K562 (cell line): ENCODE results near the gene EIF4G1. TPM values are rescaled to one million over a fixed set of nuclear protein-coding genes. Genes with fewer than 3 reads are reported as not detected.

Experiments used
- CEBPB ChIP-seq: fragments of 450-650 bp; IDR thresholded peaks from 2 replicates; pipeline ENCODE4 v1.6.1; 2016; ENCODE audit warnings: missing genetic modification characterization, missing compliant biosample characterization
- CHAMP1 ChIP-seq: fragments of 450-650 bp; IDR thresholded peaks from 2 replicates; pipeline ENCODE4 v1.6.1; 2016; ENCODE audit warnings: mild to moderate bottlenecking
- CHD1 ChIP-seq: fragments of 200-600 bp; sonication (generic); IDR thresholded peaks from one replicate; pipeline ENCODE4 v1.6.1; 2012; ENCODE audit warnings: mild to moderate bottlenecking, moderate library complexity, low read length, inconsistent platforms
- CTCF ChIP-seq, 3 experiments: IDR thresholded peaks in 2 of 3; conservative IDR thresholded peaks in 1 of 3; 2 replicates each; pipeline ENCODE4 v1.5.1; 2011 to 2012; ENCODE audit warnings: low read length in 3 of 3, mild to moderate bottlenecking in 3 of 3, control low read depth in 2 of 3, improper control_type of control experiment in 1 of 3, inconsistent platforms in 1 of 3, low read depth in 1 of 3, mixed read lengths in 1 of 3, moderate library complexity in 1 of 3; ENCODE audit not compliant: insufficient read depth in 2 of 3
- EP300 ChIP-seq: IDR thresholded peaks from 2 replicates; pipeline ENCODE4 v1.6.1; 2012; ENCODE audit warnings: low read length, improper control_type of control experiment
- NRF1 ChIP-seq, 2 experiments: fragments of 450-650 bp; IDR thresholded peaks in 1 of 2; conservative IDR thresholded peaks in 1 of 2; 2 replicates each; pipeline ENCODE4 v1.6.1; 2014; ENCODE audit warnings: mild to moderate bottlenecking in 2 of 2
- PCBP2 ChIP-seq: fragments of 200-400 bp; formaldehyde crosslinking; IDR thresholded peaks from 2 replicates; pipeline ENCODE4 v1.6.1; 2018; ENCODE audit warnings: low read length, low read depth, mild to moderate bottlenecking, moderate library complexity; ENCODE audit not compliant: poor library complexity, severe bottlenecking
- POLR2B ChIP-seq: fragments of 450-650 bp; IDR thresholded peaks from 2 replicates; pipeline ENCODE4 v1.6.1; 2018; ENCODE audit warnings: low read depth; ENCODE audit not compliant: partially characterized antibody
- SMARCE1 ChIP-seq: fragments of 450-650 bp; IDR thresholded peaks from 2 replicates; pipeline ENCODE4 v1.7.1; 2016; ENCODE audit warnings: mild to moderate bottlenecking
- TFE3 ChIP-seq: fragments of 450-650 bp; formaldehyde crosslinking; IDR thresholded peaks from 2 replicates; pipeline ENCODE4 v1.4.0; 2020; ENCODE audit warnings: mild to moderate bottlenecking, mixed read lengths
- THRB ChIP-seq: fragments of 450-650 bp; formaldehyde crosslinking; conservative IDR thresholded peaks from 2 replicates; pipeline ENCODE4 v1.4.0; 2022; ENCODE audit warnings: mild to moderate bottlenecking, missing genetic modification characterization
- VEZF1 ChIP-seq: fragments of 200-800 bp; sonication (Bioruptor generic); IDR thresholded peaks from 2 replicates; pipeline ENCODE4 v1.6.1; 2017; ENCODE audit warnings: missing genetic modification characterization, missing compliant biosample characterization
- XRCC4 ChIP-seq: IDR thresholded peaks from one replicate; pipeline ENCODE4 v1.6.1; 2011; ENCODE audit not compliant: insufficient read depth, insufficient read length; ENCODE audit errors: extremely low read depth
- ZBTB34 ChIP-seq: fragments of 250-450 bp; sonication (Bioruptor Pico); IDR thresholded peaks from 2 replicates; pipeline ENCODE4 v1.8.0; 2021; ENCODE audit warnings: mild to moderate bottlenecking, moderate library complexity
- ZC3H11A ChIP-seq: IDR thresholded peaks from 2 replicates; pipeline ENCODE4 v1.6.1; 2012; ENCODE audit warnings: low read depth, low read length, improper control_type of control experiment
- ZNF277 ChIP-seq: fragments of 250-450 bp; sonication (Bioruptor Pico); IDR thresholded peaks from 2 replicates; pipeline ENCODE4 v1.8.0; 2022; ENCODE audit warnings: inconsistent platforms, mild to moderate bottlenecking, moderate library complexity, borderline replicate concordance
- ZNF668 ChIP-seq: fragments of 250-450 bp; sonication (Bioruptor Pico); IDR thresholded peaks from 2 replicates; pipeline ENCODE4 v1.8.0; 2022; ENCODE audit warnings: mild to moderate bottlenecking, inconsistent platforms
- polyA plus RNA-seq, 8 experiments: library from polyadenylated mRNA; depleted of rRNA in 4 of 8; stranded (reverse) in 5 of 8; unstranded in 3 of 8; fragments of >200 nt; fragmentation: Nextera tagmentation in 2 of 8; fragmentation: Illumina TruSeq in 1 of 8; extraction: Ambion mirVana in 2 of 8; extraction: Trizol in 1 of 8; gene quantifications; 2 replicates each; pipeline versions ENCODE4 v1.2.1 to v1.2.3, GENCODE V29; 2011 to 2014; ENCODE audit warnings: inconsistent platforms in 1 of 8, missing spikeins in 1 of 8
- total RNA-seq, 7 experiments: library from RNA; depleted of rRNA in 6 of 7; stranded (reverse); fragments of >200 nt in 6 of 7; fragmentation: Illumina TruSeq in 2 of 7; extraction: Trizol in 2 of 7; gene quantifications; 2 replicates each; pipeline versions ENCODE4 v1.2.1 to v1.2.3, GENCODE V29; 2011 to 2021; ENCODE audit warnings: low replicate concordance in 1 of 7

EIF4G1 gene
- total and polyA plus RNA-seq, 9 of the 15 experiments (the other 6 are each of a cell fraction or from before 2014, with no cell fraction given), result 4.6 to 505 (median 155) TPM

GRCh38 chr3:184314363-184314699 lies at the start of gene EIF4G1 (continued):
- no peak for TF ChIP-seq POLR2B
- peak; percentile 3 for TF ChIP-seq PCBP2
- TF ChIP-seq ZBTB34 (CRISPR knock-in tag), result no peak
- no peak for TF ChIP-seq XRCC4
- TF ChIP-seq CHD1, result no peak
- peak; percentile 99 for TF ChIP-seq TFE3 (CRISPR knock-in tag)
- TF ChIP-seq EP300, result no peak
- TF ChIP-seq ZNF277 (CRISPR knock-in tag), result no peak
- no peak for TF ChIP-seq CEBPB
- no peak for TF ChIP-seq SMARCE1
- TF ChIP-seq ZNF668 (CRISPR knock-in tag), result no peak
- TF ChIP-seq CHAMP1, result no peak
- peak; percentile 90 to 91 for TF ChIP-seq NRF1 (conservative IDR thresholded peaks at IDR 0.05 in 1 of 2, IDR thresholded peaks at IDR 0.05 in 1 of 2)
- TF ChIP-seq ZC3H11A, result no peak
- no peak for TF ChIP-seq VEZF1 (CRISPR knock-in tag)
- TF ChIP-seq THRB (CRISPR knock-in tag), result no peak
- TF ChIP-seq CTCF (IDR thresholded peaks at IDR 0.05 in 2 of 3, conservative IDR thresholded peaks at IDR 0.05 in 1 of 3; ENCODE audit: insufficient read depth in 2 of 3, low read depth in 1 of 3, low read length in 3 of 3), result no peak
